GM19240 (cell line): Measurements from ENCODE around the gene SIM2.

ENCODE experiments used
- DNase-seq: peaks from one replicate; pipeline ENCODE4 v3.0.0; 2011; ENCODE audit warnings: low spot score; ENCODE audit not compliant: insufficient read length

SIM2 gene

DNA sequence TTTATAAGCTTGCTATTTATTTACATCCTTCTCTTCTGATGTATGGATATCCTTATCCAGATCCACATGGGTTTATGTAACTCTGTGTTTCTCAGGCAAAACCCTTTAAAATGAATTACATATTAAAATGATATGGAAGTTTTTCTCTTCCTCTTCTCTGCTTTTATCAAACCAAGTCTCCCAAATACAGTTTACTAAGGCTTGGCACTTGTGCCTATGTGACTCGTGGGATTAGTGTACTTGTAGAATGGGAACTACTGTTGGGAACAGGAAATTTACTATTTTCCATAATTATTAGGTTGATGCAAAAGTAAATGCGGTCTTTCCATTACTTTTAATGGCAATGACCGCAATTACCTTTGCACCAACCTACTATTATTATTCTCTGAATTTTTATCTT lies 14.8 kb downstream of the SIM2 start:
- no peak for DNase-seq

DNA sequence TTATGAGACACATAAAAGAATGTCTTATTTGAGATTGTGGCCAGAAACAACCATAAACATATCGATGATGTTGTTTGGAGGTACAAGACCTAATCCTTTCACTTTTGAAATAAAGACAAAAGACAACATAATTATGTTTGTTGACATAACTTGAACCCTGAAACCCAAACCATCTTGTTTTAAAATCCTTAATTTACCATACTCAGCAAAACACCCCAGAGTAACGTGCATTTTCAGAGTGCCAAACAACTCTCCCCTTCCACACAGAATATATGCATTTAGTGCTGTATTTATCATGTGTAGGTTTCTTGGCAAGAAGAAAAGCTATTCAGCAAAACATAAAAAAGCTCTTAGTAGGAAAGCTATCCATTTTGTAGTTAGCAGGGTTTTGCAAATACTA lies 17.5 kb downstream of the SIM2 start:
- DNase-seq, result no peak

DNA sequence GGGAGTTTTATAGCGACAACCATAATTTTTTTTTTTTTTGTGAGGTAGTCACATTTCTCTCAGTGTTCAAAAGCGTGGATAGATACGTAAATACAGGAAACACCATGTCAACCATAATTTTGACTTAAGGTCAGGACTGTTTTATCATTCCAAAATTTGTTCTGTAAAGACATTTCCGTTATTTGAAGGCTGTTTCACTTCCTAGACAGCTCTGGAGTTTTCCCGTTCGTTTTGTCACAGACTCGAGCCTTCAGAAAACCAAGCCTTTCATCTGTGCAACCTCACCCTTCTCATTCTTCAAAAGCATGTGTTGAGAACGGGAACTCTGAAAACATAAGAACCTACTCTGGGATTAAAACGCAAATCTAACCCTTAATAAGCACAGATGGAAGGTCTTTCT lies 17.9 kb downstream of the SIM2 start:
- no peak for DNase-seq

DNA sequence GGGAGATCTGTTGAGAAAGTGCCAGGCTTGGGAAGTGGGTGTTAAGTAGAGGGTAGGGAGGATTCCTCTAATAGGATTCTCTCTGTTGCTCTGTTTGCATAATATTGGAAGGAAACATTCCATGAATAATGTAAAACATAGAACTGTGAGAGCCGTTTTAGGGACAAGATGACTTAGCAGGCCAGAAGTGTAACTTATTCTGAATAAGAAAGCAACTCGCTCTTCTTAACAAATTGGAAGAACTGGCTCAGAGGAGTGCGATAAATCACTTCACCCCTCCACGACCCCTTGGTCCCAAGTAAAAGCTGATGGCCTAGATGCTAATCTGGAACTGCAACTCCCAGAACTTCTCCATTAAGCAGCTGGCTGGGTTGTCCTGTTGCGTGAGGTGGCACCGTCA lies 19.1 kb downstream of the SIM2 start:
- DNase-seq, result no peak

DNA sequence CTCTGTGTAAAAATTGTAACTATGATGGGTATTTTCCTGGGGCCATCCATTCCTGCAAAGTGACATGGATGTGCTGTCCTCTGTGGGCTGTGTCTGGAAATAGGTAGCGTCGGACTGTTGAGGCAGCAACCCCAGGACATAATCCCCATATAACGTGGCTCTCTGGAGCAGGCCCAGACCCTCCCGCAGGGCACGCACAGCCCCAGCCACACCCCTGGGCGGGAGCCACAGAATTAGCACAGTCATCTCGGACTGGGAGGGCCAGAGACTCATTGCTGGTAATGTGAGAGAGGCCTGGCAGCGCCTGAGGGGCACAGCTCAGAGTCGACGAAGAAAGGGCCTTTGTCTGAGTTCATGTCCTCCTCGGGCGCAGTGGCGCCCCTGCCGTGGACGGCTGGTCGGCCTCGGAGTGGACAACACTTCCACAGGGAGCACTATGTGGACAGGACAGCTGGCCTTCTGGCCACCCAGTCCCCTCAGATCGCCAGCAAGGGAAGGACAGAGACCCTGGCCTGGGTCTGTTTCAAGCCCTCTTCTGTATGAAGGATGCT lies 20.1 kb downstream of the SIM2 start:
- no peak for DNase-seq

DNA sequence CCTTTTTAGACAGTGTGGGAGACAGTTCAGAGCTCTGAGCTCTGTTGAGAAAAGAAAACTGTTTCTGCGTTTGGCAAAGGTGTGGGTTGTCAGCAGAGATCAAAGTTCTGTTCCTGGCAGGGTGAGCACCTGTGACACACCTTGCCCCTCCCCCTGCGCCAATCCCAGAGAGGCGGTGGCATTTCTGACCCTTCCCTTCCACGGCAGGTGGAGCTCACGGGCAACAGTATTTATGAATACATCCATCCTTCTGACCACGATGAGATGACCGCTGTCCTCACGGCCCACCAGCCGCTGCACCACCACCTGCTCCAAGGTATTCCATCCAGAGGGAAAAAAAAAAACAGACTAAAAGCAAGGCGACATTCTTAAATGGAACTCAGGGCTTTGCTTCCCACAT lies 20.7 kb downstream of the SIM2 start:
- DNase-seq, result no peak

DNA sequence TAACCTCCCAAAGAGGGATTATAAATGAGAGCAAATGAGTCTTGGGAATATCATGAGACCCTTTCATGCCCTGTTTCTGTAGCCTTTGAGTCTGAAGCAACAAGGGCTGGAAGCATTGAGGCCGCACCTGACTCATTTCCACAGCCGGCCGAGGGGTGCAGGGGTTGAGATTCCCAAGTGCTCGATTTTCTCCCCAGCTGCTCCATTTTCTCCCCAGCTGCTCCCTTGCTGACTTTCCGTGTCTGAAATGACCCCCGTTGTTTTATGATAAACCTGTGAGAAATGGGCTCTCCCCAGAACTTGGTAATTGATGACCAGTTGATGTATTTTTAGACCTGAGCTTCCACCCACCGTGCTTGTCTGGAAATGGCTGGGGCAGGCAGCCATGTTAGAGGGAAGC lies 22.9 kb downstream of the SIM2 start:
- DNase-seq, result no peak

DNA sequence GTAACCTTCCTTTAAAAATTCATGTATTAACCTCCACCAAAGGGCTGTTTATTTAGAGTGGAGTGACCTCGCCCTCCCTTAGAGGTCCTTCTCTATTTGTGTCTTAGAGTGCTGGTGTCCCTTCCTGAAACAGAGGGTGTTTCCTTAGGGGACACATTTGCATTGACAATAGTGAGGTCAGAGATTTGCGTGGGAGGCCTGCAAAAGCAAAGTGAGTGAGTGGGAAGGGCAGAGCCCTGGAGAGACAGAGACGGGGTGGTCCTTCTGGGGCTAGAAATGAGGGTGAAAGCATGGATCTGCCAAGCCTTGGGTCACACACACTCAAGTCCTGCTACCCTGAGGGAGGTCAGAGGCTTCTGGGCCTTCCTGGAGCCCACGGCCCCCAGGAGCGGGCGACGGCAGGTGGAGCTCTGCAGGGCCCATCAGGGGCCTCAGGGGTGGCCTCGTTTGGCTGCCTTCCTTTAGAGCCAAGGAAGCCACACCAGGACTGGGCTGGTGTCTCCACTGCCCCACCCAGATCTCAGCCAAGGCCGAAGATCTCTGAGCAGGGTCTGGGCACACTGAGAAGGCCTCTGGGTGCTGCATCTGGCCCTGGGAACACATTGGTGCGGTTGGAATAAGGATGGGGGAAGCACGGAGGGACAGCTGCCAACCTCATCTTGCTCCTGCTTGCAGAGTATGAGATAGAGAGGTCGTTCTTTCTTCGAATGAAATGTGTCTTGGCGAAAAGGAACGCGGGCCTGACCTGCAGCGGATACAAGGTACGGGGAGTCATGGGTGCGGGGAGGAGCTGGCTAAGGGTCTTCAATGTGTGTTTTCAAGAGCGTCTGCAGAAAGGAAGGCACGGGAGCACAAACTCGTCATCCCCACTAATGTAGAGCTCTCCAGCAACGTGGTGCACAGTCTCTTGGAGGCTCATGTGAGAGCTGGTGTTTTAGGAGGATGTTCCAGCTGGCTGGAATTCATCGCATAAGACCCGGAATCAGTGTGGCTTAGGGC lies 23.8 kb downstream of the SIM2 start:
- no peak for DNase-seq

DNA sequence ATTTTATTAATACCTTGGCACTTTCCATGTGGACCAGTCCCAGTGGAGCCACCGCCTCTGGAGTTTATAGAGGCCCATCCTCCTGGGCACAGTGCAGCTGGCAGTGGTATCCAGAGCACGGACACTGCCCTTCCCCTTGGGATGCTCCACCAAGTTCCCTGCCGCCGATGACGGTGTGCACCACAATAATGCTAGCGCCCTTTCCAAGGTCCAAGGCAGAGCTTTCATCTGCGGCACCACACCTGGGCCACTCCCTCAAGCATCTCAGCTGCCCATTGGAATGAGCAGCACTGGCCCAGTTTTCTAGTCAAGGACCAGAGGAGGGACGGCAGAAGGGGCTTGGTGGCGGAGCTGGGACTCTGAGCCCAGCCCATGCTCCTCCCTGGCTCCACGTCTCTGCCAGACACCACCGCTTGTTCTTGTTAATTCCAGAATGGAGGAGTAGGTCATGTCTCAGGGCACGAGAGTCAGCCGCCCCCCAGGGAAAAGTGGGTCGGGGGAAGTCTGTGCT lies 24.5 kb downstream of the SIM2 start:
- no peak for DNase-seq

DNA sequence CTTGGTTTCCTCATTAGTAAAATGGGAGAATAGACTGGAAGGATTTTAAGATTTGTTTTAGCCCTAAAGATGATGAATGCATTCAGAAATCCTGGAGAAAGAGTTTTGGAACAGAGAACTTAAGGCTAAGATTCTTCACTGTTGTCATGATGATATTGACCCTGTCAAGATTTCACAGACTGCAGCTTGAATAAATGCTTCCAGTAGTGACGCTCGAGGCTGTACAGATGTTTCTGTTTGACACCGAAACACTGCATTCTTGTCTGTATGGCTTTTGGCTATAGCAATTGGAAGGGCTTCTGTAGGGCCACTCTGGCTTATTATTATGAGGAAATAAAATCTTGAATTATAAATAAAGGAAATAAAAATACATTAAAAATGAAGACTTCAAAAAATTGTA lies 25.7 kb downstream of the SIM2 start:
- no peak for DNase-seq

DNA sequence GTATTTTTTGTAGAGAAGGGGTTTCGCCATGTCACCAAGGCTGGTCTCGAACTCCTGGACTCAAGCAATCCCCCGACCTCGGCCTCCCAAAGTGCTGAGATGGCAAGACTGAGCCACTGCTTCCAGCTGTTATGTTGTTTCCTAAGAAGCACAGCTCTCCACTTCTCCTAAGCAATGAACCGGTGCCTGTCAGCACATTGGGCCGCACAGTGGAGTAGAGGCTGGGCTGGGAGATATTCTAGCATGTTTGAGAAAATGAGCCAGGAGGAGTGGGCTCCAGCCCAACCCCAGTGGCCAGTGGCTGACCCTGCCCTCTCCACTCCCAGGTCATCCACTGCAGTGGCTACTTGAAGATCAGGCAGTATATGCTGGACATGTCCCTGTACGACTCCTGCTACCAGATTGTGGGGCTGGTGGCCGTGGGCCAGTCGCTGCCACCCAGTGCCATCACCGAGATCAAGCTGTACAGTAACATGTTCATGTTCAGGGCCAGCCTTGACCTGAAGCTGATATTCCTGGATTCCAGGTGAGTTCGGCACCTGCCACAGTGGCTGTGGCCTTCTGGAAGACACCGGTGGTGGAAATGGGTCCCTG lies 27.0 kb downstream of the SIM2 start:
- DNase-seq, result no peak

DNA sequence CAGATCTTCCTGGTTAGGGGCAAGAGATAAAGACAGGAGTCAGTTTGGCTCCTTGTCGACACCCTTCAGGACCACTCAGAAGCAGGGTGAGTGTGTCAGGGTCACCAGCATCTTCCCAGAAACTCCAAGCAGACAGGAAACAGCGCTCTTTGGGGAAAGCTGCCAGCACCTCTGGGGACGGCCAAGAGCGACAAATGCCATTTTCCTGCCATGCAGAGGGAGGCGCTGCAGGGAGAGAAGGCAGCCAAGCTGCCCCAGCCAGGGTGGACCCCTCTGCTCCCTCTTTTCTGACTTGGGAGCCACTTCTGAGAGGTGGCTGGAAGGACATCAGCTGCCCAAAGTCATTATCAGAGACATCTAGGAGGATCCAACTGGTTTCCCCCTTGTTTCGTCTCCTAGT lies 29.0 kb downstream of the SIM2 start:
- no peak for DNase-seq

DNA sequence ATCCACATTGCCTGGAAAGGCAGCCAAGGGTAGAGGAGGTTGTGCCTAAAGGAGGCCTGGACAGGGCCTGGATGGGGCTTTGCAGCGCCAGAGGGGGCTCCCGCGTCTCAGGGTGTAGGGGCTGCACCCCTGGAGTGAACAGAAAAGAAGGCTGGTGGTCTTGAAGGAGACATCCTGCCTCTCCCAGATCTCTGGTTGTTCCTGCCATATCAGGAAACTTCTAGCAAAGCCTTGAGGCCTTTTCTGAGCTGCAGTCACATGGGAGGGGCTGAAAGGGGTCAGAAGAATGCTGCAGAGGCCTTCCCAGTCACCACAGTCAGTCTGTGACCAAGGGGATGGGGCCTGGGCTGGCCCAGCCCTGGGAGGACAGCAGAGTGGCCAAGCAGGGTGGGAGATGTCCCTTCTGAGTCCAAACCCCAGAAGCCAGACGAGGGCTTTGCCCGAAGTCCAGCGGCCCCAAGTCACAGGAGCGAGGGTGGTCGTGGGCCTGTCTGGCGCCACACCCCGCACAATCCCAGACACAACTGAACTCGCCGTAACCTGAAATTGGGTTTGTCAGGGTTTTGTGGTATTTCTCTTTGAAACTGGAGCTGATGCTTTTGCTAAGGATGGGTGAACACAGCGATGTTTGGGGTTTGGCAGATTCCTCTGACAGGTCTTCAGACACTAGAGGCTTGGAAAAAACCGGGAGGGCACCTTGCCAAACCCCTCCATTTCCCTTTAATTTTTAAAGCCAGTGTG lies 29.6 kb downstream of the SIM2 start:
- DNase-seq, result no peak

DNA sequence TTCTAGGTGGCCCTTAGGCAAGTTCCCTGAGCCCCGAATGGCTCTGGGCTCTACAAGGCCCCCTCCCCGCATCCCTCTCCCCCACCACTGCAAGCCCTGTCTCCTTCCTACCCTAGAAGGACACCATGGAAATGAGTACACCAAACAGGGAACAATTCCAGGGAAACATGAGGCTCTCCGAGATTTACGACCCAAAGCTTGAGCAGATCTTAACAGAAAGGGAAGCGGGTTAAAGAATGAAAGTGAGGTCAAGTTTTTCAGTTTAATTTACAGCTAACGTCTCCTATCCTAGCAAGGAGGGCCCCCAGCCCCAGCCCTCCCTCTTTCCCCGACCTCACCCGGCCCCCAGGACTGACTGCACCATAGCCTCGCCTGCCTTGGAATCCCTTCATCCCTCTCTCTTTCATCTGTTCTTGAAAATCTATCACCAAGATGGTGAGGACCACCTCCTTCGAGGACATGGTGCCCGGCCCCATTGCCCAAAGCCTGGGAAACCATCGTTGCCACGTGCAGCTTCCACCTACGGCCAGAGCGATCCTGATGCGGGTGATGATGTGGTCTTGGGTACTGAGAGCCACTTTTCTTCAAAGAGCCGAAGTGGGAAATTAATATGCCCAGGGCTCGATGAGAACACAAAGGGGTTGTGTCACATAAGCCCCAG lies 30.5 kb downstream of the SIM2 start:
- DNase-seq, result no peak

DNA sequence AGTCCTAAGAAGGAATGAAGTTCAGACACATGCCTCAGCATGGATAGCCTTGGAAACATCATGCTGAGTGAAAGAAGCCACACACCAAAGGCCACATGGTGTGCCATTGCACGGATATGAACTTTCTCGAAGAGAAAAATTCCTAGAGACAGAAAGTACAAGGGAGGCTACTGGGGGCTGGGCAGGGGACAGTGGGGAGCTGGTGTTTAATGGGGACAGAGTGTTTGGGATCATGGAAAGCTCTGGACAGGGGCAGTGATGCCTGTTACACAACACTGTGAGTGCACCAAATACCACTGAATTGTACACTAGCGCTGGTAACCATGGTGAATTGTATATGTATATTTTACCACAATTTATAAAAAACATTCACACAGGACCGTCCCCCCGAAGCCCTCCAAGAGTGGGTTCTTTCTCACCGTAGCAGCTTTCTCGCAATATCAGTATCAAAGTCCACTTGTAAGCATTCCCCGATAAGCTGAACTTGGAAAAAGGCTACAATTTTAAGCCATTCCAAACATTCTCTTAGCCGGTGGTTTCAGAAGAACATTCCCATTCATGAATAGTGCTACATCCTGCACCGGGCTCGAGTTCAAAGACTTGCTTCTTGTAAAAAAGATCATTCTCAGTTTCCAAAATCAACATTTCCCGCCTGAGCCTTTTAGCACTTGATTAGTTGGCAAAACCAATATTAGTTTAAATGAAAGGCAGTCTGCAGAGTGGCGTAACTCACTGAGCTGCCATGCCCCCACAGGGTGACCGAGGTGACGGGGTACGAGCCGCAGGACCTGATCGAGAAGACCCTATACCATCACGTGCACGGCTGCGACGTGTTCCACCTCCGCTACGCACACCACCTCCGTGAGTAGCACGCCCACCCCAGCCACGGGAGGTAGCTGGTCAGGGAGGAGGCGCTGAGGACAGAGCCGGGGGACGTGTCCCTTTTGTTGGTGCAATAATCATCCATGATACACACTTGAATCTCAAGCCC lies 31.7 kb downstream of the SIM2 start:
- DNase-seq, result no peak

DNA sequence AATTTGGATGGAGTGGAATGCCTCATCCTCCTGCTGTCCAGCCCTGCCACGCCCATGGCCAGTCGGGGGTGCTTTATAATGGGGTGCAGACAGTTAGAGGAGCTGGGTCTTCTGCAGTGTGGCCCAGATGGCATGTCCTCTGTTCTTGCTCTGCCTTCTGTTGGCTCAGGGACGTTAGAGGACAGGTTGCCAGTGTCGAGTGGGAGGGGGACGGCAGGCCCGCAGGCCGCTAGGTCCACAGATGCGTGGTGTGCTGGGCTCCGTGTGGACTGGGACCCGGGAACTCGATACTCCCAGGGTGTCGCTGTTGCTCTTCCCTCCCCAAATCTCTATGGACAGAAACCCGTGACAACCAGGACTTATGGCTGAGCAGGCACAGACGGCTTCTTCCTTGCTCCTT lies 33.3 kb downstream of the SIM2 start:
- DNase-seq, result no peak

DNA sequence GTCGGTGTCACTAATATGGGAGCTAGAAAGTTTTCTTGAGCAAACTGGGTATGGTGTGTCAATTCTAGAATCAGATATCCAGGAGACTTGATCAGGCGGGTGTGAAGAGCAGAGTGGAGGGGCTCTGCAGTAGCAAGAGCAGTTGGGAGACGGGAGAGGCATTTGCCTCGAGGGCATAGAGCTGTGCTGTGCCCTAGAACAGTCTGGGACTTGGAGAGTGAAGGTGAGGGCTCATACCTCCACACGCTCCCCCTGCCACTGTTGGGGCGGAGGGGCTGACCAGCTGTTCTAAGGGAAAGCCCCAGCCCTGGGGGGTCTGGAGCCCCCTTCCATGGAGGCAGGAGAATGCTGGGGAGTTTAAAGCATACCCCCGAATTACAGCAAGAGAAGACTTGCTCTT lies 33.8 kb downstream of the SIM2 start:
- DNase-seq, result no peak

DNA sequence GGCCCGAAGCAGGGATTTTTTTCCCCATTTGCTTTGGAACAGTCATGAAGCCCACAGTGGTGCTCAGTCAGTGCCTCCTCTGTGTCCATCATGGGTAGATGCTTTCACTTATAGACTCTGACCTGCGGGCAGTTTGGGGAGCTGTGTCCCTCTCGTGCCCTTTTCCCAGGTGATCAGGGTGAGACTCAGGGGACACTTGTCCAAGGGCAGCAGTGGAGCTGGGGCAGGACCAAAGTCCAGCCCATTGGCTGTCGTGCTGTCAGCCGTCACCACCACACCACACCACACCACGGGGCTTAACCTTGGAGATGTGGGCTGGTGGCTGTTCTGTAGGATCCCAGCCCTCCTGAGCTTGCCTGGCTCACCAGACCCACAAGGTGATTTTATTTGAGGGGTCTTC lies 34.9 kb downstream of the SIM2 start:
- DNase-seq, result no peak

DNA sequence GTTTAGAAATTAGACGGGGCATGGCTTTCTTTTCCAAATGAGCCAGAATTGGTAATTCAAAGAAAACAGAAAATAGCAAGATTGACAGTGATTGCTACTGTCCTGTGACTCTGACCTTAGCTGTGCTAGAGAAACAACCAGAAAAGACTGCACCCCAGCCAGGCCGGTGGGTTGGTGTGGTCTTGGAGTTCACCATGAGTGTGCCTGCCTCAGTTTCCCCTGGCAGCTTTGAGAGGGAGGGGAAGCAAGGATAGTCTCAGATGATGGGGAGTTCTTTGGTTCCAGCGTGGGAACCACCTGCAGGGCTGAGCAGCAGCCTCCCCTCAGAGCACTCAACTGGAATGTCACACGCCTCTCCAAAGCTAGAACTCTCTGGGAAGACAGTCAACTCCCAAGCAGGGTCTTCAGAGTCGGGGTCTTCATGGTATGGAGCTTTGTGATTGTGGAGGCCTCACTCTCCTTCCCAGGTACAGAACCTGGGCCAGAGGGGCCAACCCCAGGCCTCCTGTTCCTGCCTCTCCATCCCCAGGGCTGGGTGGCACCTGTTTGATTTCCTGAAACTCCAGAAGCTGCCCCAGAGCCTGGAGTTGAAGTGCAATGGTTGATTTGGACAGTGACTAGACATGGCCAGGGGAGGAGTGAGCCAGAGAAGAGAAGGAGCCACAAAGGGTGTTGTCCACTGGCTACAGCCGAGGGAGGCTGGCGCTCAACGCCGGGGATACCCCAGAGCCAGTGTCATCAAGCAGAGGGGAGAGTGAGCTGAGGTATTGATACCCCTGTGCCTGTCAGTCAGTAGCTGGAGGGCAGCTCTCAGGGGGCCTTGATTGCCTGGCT lies 35.7 kb downstream of the SIM2 start:
- no peak for DNase-seq
